Epithelial cell of esophagus (primary cell): ENCODE measurements around the gene AHCY.
"Not testable (repeated sequence)": the region's sequence is repeated elsewhere in the genome, so short reads cannot be mapped to it uniquely, and the experiment has no call there.

Source experiments
- DNase-seq: peaks from one replicate; pipeline ENCODE4 v3.0.0; 2010; ENCODE audit warnings: low read depth
- H3K4me3 ChIP-seq: 2 replicates; pipeline ENCODE4 v1.5.1; 2011; ENCODE audit warnings: mild to moderate bottlenecking, low read length, control low read depth
- CTCF ChIP-seq: IDR thresholded peaks from 2 replicates; pipeline ENCODE4 v1.5.1; 2011; ENCODE audit warnings: low read depth, mild to moderate bottlenecking, low read length, control low read depth, inconsistent platforms; ENCODE audit not compliant: insufficient read depth; ENCODE audit errors: missing control alignments

Gene AHCY

GRCh38 chr20:34300809-34301586 lies 2.2 kb downstream of the AHCY start:
- no peak for TF ChIP-seq CTCF
- no peak for DNase-seq
- peak overlapping the region; percentile 89 for H3K4me3 ChIP-seq

GRCh38 chr20:34300256-34300806 lies 2.8 kb downstream of the AHCY start:
- H3K4me3 ChIP-seq, result no peak overlapping the region
- DNase-seq, result peak; percentile 38
- no peak for TF ChIP-seq CTCF

GRCh38 chr20:34299556-34300255 lies 3.4 kb downstream of the AHCY start:
- TF ChIP-seq CTCF, result no peak
- H3K4me3 ChIP-seq, result no peak overlapping the region
- no peak for DNase-seq

GRCh38 chr20:34298294-34298784 lies 4.8 kb downstream of the AHCY start:
- DNase-seq, H3K4me3 ChIP-seq: not testable (repeated sequence)

- H3K4me3 ChIP-seq, result no peak overlapping the region
- no peak for DNase-seq
- no peak for TF ChIP-seq CTCF
Observed at GRCh38 chr20:34296468-34296867, 6.7 kb downstream of the AHCY start.

GRCh38 chr20:34295284-34295683 lies 7.9 kb downstream of the AHCY start:
- no peak overlapping the region for H3K4me3 ChIP-seq
- DNase-seq, result no peak
- no peak for TF ChIP-seq CTCF

- H3K4me3 ChIP-seq, result no peak overlapping the region
- no peak for DNase-seq
- TF ChIP-seq CTCF, result no peak
Observed at GRCh38 chr20:34294563-34294962, 8.6 kb downstream of the AHCY start.
